Inferior parietal cortex (tissue), 1 donor: ENCODE data around the gene HLA-DOA.
A peak's percentile ranks its signal among the peaks of the same experiment; 100 is the strongest.

Experiments
- DNase-seq: peaks from one replicate; pipeline ENCODE4 v3.0.0-alpha.2; 2016; ENCODE audit errors: extremely low spot score

Gene HLA-DOA

GRCh38 chr6:32977953-32978324 lies 31.5 kb downstream of the HLA-DOA start:
- no peak for DNase-seq

GRCh38 chr6:32977272-32977952 lies 32.0 kb downstream of the HLA-DOA start:
- no peak for DNase-seq

DNA sequence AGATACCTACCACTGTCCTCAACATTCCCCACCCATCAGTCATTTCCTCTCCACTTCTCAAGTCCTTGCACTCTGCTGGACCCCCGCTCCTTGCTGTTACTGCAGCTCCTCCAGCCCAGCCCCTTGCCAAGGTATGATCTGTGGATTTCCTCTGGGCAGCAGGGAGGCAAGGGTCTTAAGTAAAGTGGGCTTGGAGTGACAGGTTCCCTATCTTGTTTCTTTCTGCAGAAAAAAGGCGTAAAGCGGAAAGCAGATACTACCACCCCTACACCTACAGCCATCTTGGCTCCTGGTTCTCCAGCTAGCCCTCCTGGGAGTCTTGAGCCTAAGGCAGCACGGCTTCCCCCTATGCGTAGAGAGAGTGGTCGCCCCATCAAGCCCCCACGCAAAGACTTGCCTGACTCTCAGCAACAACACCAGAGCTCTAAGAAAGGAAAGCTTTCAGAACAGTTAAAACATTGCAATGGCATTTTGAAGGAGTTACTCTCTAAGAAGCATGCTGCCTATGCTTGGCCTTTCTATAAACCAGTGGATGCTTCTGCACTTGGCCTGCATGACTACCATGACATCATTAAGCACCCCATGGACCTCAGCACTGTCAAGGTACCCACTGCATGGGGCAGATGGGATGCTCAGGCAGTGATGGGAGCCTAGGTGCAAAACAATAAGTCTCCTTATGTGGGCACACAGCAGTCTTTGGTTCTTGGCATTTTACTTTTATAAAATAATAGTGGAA lies 32.9 kb downstream of the HLA-DOA start:
- no peak for DNase-seq

DNA sequence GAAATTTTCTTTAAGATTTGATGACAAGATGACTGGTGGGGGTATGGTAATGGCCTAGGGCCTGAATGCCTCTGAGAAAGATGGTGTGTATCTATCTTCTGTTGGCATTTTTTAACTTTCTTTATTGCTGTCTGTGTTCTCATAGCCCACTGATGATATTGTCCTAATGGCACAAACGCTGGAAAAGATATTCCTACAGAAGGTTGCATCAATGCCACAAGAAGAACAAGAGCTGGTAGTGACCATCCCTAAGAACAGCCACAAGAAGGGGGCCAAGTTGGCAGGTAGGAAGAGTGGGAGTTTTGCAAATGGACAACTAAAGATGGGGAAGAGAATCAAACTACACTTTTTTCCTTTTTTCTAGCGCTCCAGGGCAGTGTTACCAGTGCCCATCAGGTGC lies 33.5 kb downstream of the HLA-DOA start:
- DNase-seq, result no peak

DNA sequence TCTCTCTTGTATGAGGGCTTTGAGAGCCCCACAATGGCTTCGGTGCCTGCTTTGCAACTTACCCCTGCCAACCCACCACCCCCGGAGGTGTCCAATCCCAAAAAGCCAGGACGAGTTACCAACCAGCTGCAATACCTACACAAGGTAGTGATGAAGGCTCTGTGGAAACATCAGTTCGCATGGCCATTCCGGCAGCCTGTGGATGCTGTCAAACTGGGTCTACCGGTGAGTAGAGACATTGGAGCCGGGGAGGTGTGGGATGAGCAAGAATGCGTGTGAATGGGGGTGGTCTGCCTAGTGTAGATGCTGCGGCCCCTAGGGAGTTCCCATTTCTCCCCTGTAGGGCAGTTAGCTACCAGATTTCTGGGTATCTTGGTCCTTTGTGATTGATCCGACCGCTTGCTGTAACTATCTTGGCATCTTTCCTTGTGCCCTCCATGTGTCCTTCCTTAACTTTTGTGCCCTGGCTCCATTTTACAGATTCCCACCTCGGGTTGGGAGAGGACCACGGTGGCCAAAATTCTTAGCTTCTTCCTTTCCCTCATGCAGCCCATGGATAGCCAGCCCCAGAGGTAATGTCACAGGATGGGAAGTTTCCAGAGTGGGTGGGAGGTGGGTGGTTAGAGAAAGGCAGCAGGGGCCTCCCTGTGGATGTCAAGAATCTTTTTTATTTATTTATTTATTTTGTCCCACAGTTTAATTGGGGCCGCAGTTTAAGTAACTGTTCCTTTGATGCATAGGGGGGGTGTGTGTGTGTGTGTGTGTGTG lies 34.7 kb downstream of the HLA-DOA start:
- DNase-seq, result no peak

DNA sequence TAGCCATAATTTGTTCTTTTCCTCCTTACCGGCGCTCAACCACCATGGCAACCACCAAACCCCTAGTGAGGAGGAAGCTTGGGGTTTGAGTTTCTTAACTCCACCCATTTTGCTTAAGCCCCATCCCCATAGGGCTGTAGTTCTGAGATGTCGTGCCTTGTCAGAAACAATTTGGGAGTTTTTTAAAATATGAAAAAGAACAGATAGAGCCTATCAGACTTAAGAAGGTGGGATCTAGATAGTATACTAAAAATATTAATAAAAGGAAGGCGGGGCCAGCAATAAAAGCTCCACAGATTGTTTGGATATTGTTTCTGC lies 35.4 kb downstream of the HLA-DOA start:
- no peak for DNase-seq

- DNase-seq, result no peak
Observed at GRCh38 chr6:32973144-32974015, 36.0 kb downstream of the HLA-DOA start.

DNA sequence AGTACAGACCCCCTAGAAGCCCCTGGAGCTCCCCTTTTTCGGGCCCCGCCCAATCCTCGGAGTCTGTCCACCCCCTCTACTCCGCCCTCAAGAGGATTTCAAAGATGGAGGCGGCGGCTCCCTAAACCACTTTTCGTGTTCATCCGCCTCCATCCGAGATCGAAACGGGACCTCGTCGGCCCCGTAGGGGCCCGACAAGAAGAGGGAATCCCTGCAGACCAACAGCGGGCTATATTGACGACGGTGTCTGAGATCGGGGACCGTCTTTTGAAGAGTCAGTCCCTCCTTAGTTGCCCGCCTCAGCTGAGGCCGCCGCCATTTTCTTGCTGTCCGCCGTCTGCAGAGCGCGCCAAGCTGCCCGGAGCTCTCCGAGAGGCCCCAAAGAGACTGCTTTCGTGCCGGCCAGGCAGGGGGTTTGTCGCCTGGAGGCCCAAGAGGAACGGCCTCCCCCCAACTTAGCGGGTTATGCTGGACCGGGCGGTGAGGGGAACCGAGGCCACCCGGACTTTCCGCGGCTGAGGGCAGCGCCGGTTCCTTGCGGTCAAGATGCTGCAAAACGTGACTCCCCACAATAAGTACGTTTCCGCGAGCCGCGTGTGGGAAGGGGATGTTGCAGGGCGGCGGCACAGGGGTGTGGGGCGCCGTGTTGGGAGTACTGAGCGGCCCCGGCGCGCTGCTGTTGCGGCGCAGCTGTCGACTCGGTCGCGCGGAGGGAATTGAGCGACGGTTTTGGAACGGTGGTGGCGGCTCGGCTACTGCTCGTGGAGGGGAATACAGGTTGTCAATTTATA lies 36.8 kb downstream of the HLA-DOA start:
- no peak for DNase-seq

GRCh38 chr6:32971581-32972352 lies 37.6 kb downstream of the HLA-DOA start:
- peak; percentile 100 for DNase-seq

GRCh38 chr6:32971242-32971580 lies 38.2 kb downstream of the HLA-DOA start:
- DNase-seq, result no peak

DNA sequence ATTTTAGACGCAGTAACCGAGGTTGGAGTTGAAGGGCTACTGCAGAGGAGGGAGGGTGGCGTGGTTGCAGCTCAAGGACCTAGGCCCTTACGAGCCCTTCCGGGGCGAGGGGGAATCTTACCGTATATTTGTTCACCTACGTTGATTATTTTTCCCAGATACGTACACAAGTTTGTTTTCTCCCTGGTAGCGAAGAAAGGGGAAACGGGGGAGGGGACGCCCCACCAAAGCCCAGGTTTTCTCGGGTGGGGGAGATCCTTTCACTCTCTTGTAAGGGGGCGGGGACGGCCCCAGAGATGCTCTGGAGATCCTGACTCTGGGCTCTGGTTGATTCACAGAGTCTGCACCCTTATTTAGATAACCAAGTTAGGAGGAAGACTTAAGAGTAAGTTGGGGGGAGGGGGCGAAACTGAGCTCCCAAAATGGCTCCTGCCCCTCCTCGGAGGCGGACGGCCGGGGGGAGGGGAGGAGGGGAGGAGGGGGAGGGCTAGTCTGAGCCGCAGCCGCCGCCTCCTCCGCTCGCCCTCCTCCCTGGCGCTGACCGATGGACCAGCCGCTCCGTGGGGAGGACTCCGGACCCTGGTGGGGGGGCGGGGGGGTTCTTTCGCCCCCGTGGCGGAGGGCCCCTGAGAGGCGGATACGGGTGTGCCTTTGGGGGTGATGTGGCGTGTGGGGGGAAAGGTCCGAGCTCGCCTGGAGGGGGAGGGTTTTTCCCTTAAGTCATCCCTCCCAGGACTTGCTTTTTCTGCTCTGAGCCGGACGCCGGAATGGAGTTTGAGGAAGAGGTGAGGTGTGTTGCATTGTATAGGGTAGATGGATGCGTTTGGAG lies 38.8 kb downstream of the HLA-DOA start:
- DNase-seq, result peak; percentile 73

GRCh38 chr6:32969685-32970412 lies 39.5 kb downstream of the HLA-DOA start:
- DNase-seq, result peak; percentile 83

DNA sequence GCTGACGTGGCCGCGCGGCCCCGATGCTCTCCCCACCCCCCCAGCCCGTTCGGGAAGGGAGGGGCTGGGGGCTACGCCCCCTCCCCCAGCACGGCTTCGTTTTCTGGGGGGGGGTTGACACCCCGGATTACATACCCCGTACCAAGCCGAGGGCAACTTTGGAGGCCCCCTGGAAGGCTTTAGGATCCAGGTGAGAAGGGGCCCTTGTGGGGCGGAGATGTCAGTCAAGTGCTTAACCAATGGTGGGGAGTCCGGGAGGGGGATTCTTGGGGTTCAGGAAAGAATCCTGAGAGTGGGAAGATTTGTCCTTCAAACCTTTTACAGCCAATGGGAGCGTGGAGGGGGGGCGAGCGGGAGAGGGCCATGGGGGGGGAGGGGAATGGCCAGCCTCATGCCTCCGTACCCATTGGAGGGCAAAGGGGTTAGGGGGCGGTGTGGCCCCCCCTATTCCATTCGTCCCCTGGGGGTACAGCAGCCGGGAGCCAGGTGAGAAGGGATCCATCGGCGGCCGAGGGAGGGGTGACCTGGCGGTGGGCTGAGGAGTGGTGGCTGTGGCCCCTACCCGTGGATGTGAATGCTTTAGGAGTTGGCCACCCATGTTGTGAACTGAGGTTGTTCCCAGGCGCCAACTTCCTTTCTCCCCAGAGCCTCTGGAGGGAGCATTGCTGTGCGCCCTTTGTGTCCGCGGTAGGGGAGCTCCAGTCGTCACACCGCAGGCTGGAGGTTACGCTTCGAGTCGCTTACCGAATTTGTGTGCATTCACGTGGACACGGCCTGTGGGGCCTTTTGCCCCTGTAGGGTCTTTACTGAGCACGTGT lies 40.3 kb downstream of the HLA-DOA start:
- peak; percentile 55 for DNase-seq

DNA sequence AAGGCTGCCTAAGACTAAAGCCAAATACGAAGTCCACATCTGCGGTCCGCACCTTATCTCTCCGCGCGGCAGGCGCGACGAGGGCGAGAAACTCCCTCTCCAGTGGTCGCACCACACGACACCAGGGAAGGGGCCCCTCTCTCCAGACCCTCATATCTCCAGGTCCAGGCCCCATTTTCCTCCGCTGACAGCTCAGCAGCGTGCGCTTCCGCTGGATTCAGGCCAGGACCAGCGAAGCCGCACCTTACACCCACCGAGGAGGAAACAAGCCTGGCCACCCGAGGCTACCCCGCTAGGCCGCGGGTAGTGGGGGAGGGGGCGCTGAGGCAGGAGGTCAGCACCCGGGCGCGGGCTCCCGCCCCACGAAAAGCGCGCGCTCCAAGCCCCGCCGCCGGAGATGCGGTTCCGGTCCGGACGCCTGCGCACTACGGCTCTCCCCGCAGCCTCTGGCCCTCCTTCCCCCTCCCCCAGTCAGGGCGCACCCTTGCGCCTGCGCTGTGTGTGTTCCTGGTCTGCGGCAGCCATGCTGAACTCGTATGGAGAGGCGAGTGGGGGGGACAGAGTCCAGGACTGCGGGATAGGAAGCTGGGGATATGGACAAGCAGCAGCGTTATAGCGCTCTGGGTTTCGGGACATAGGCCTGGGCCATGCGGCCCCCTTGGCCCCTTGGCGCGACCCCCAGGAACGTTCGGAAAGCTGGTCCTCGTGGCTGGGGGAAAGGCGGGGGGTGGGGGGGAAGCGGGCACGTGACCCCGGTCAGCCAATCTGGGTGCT lies 41.1 kb downstream of the HLA-DOA start, which contains the start of gene BRD2:
Gene BRD2 (plus strand): TSS at position 502 of the 774 bp plus-strand sequence. CDS start 4,305 bp downstream, outside the sequence.
- DNase-seq, result peak; percentile 99

- peak; percentile 71 for DNase-seq
Observed at GRCh38 chr6:32967151-32968091, 42.0 kb downstream of the HLA-DOA start.

- no peak for DNase-seq
Observed at GRCh38 chr6:32964776-32965175, 44.6 kb downstream of the HLA-DOA start.
